Nephron progenitor cell (in vitro differentiated cells): ENCODE data around the gene PGM5.

Experiments
- DNase-seq: peaks from one replicate; pipeline ENCODE4 v3.0.0; 2021
- H3K27ac Mint-ChIP-seq: 2 replicates; pipeline ENCODE4 v1.8.0; 2021; ENCODE audit warnings: mild to moderate bottlenecking, moderate library complexity, mixed read lengths
- H3K27me3 Mint-ChIP-seq: 2 replicates; pipeline ENCODE4 v1.8.0; 2021; ENCODE audit warnings: mild to moderate bottlenecking, low read depth, mixed read lengths; ENCODE audit not compliant: poor library complexity
- H3K36me3 Mint-ChIP-seq: 2 replicates; pipeline ENCODE4 v1.8.0; 2021; ENCODE audit warnings: low read depth, mixed read lengths
- H3K4me1 Mint-ChIP-seq: 2 replicates; pipeline ENCODE4 v1.8.0; 2021; ENCODE audit warnings: mixed read lengths
- H3K4me3 Mint-ChIP-seq: 2 replicates; pipeline ENCODE4 v1.8.0; 2021; ENCODE audit warnings: mild to moderate bottlenecking, moderate library complexity, mixed read lengths
- H3K9me3 Mint-ChIP-seq: 2 replicates; pipeline ENCODE4 v1.8.0; 2021; ENCODE audit warnings: mild to moderate bottlenecking, moderate library complexity, mixed read lengths
- TF ChIP-seq, protein P1 (sequence below): fragments of 200-600 bp; sonication (generic); IDR thresholded peaks from 2 replicates; pipeline ENCODE4 v1.5.0; 2021; ENCODE audit warnings: antibody characterized with exemption

Gene PGM5

DNA sequence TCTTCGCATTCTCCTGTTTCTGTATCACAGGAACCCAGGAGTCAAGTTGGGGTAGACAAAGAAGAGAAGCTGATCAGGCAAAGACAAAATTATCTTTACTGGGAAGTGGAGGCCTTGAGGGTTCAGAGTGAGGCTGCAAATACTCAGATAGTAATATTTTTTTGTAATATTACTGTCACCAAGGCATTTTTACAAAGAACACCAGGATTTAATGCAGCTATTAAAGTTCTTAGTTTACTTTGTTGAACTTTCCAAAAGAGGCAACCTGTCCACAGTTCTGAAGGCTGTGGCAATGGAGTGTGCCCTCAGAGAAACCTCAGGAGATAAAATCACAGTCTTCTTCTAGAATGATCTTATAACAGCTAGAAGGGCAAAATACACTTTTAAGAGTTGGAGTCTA is 74.9 kb downstream of the PGM5 start:
- H3K36me3 Mint-ChIP-seq: no peaks in the 10 kb centered on the region
- no peak overlapping the region for H3K27ac Mint-ChIP-seq
- DNase-seq: no peak
- H3K9me3 Mint-ChIP-seq: no peaks in the 10 kb centered on the region
- peaks cover 26% of the 10 kb centered on the region for H3K4me1 Mint-ChIP-seq
- TF ChIP-seq, protein P1, sequence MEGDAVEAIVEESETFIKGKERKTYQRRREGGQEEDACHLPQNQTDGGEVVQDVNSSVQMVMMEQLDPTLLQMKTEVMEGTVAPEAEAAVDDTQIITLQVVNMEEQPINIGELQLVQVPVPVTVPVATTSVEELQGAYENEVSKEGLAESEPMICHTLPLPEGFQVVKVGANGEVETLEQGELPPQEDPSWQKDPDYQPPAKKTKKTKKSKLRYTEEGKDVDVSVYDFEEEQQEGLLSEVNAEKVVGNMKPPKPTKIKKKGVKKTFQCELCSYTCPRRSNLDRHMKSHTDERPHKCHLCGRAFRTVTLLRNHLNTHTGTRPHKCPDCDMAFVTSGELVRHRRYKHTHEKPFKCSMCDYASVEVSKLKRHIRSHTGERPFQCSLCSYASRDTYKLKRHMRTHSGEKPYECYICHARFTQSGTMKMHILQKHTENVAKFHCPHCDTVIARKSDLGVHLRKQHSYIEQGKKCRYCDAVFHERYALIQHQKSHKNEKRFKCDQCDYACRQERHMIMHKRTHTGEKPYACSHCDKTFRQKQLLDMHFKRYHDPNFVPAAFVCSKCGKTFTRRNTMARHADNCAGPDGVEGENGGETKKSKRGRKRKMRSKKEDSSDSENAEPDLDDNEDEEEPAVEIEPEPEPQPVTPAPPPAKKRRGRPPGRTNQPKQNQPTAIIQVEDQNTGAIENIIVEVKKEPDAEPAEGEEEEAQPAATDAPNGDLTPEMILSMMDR: no peak
- H3K27me3 Mint-ChIP-seq: no peaks in the 10 kb centered on the region
- H3K4me3 Mint-ChIP-seq: no peak overlapping the region

DNA sequence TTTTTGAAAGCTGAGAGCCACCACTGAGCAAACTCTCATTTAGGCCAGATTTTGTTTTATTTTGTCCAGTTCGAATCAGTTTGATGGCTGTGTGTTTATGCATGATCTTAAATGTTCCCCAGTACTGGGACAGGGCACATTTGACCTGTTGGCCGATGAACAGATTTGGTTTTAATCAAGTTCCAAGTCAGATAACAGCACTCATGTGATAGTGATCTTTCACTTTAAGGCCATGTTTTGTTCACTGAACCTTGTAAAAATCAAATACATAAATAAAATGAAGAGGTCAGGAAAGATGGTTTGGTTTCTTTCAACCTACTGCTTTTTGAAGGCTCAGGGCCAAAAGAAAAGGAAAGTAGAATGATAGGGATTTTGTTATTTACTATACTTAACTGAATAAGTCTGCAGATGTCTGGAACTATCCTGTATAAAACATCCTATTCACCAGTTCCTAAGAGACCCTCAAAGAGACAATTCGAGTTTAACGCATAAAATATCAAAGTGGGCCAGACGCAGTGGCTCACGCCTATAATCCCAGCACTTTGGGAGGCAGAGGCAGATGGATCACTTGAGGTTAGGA is 77.2 kb downstream of the PGM5 start:
- no peak overlapping the region for H3K27ac Mint-ChIP-seq
- no peak overlapping the region for H3K4me3 Mint-ChIP-seq
- TF ChIP-seq, protein P1: no peak
- no peaks in the 10 kb centered on the region for H3K27me3 Mint-ChIP-seq
- H3K4me1 Mint-ChIP-seq: peaks cover 3% of the 10 kb centered on the region
- DNase-seq: no peak
- H3K9me3 Mint-ChIP-seq: no peaks in the 10 kb centered on the region
- no peaks in the 10 kb centered on the region for H3K36me3 Mint-ChIP-seq

DNA sequence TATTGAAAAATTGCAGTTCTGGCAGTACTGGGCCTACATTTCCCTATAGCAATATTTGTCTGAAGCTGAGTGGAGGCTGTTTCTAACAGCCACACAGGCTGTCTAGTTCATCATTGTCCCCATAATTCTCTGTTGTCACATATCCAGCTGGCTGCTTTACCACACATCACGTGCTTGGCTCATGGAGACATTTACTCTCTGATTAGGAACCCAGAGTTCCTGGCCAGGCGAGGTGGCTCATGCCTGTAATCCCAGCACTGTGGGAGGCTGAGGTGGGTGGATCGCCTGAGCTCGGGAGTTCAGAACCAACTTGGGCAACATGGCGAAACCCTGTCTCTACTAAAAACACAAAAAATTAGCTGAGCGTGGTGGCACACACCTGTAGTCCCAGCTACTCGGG is 81.4 kb downstream of the PGM5 start:
- peaks cover 27% of the 10 kb centered on the region for H3K9me3 Mint-ChIP-seq
- peaks cover 4% of the 10 kb centered on the region for H3K27me3 Mint-ChIP-seq
- H3K27ac Mint-ChIP-seq: no peak overlapping the region
- DNase-seq: no peak
- H3K4me3 Mint-ChIP-seq: no peak overlapping the region
- H3K36me3 Mint-ChIP-seq: peaks cover 5% of the 10 kb centered on the region
- TF ChIP-seq, protein P1: no peak
- H3K4me1 Mint-ChIP-seq: no peaks in the 10 kb centered on the region

DNA sequence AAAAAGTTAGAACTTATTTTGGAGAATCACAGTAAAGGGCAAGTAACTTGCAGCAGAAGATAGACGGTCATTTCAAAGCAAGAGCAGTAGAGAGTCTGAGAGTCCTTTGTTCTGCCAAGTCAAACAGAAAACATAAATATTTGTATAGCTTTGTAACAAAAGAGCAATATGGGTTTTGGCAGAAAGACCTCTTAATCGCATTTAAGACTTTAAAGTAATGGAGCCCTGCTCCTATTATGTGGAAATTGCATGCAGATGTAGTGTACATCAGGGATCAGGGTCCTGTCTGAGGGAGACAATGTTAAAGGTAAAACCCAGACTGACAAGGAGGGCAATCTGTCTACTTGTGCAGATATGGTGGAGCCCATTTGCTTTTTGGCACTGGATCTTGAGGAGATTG is 87.2 kb downstream of the PGM5 start:
- Mint-ChIP-seq H3K36me3 (peaks cover 5% of the 10 kb centered on the region), H3K9me3 (peaks cover 38% of the 10 kb centered on the region), H3K27me3 (peaks cover 10% of the 10 kb centered on the region), H3K4me3 (no peak overlapping the region), H3K27ac (no peak overlapping the region), H3K4me1 (peaks cover 17% of the 10 kb centered on the region)
- TF ChIP-seq, protein P1: no peak
- DNase-seq: no peak

DNA sequence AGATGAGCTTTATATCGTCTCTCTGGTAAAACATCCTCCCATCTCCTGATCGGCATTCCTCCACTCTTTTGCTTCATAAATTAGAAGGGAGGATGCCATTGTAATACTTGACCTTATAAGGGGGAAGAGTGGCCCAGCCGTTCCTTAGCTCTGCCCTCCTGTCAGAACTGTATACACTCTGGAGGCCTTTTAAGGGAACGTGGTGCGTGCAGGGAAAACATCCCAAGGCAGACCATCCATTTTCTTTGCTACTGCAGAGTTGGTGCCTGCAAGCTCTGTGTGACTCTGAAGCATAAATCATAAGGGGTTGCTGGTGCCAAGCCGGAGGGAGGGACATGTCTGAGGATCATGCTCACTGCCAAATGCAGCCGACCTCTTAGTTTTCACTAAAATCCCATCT is 90.4 kb downstream of the PGM5 start:
- Mint-ChIP-seq H3K27ac (no peak overlapping the region), H3K36me3 (no peaks in the 10 kb centered on the region), H3K4me1 (peaks cover 18% of the 10 kb centered on the region), H3K4me3 (no peak overlapping the region), H3K27me3 (peaks cover 6% of the 10 kb centered on the region), H3K9me3 (peaks cover 19% of the 10 kb centered on the region)
- TF ChIP-seq, protein P1: no peak
- DNase-seq: peak; percentile 33

DNA sequence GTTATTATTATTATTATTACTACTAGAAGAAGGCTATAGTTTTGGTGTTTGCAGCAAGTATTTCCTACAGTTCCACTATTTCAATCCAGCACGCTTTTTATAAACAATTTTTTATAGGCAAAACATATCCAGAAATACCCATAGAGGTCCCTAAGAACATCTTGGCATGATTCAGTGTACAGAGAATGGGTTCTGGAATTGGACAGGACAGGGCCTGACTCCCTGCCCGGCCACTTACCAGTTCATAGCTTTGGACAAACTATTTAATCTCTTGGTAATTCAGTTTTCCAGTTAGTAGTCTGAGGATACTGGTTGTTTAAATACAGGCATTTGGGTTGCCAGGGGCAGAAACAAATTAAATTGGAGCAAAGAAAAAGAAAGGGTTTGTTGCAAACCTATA is 91.2 kb downstream of the PGM5 start:
- no peaks in the 10 kb centered on the region for H3K36me3 Mint-ChIP-seq
- no peak overlapping the region for H3K27ac Mint-ChIP-seq
- no peak for DNase-seq
- H3K4me3 Mint-ChIP-seq: no peak overlapping the region
- H3K9me3 Mint-ChIP-seq: peaks cover 13% of the 10 kb centered on the region
- TF ChIP-seq, protein P1: no peak
- peaks cover 6% of the 10 kb centered on the region for H3K27me3 Mint-ChIP-seq
- peaks cover 22% of the 10 kb centered on the region for H3K4me1 Mint-ChIP-seq
